NCI-H226 (cell line): Measurements from ENCODE around the gene DOHH.
"Not testable (repeated sequence)": the region's sequence is repeated elsewhere in the genome, so short reads cannot be mapped to it uniquely, and the experiment has no call there.

Experiments
- DNase-seq: peaks from one replicate; pipeline ENCODE4 v3.0.0-alpha.2; 2015

The DOHH gene

DNA sequence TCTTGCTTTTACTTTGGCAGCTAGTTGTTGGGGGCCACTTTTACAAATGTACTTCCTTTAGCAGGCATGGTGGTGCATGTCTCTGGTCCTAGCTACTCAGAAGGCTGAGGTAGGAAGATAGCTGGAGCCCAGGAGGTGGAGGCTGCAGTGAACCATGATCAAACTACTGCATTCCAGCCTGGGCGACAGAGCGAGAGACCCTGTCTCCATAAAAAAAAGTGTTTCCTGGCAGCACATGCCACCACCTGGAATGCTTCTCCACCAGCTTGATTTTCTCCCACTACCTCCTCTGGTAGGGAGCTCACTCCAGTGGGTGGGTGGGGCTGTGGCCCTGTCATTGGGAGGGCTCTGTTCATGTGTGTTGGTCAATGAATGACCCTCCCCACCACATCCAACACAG is 18.2 kb upstream of the DOHH start:
- DNase-seq = no peak

DNA sequence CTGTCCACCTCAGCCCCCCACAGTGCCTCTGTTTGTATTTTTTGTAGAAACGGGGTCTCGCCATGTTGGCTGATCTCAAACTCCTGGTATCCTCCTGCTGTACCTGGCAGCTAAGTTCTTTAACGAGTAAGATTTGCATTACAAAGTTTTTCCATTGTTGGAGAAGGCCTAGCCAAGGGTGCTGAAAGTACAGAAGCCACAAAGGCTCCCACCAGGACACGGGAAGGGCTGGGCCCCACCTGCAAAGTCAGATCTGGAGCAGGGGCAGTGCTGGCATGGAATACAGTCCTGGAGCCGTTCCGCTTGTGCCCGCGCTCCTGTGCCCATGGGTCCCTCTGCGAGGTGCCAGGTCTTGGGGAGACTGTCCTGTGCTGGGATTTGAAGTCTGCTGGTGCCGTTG is 17.8 kb upstream of the DOHH start:
- no peak for DNase-seq

DNA sequence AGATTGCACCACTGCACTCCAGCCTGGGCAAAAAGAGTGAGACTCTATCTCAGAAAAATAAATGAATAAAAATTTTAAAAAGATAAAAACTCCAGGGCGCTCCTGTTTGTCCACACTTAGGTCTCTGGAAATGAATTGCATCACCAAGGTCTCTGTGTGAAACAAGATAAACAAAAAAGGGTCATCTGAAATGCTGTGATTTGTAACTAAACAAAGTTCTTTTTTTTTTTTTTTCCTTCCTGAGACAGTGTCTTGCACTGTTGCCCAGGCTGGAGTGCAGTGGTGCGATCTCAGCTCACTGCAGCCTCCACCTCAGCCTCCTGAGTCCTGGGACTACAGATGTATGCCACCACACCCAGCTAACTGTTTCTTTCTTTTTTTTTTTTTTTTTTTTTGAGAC is 17.2 kb upstream of the DOHH start:
- no peak for DNase-seq

DNA sequence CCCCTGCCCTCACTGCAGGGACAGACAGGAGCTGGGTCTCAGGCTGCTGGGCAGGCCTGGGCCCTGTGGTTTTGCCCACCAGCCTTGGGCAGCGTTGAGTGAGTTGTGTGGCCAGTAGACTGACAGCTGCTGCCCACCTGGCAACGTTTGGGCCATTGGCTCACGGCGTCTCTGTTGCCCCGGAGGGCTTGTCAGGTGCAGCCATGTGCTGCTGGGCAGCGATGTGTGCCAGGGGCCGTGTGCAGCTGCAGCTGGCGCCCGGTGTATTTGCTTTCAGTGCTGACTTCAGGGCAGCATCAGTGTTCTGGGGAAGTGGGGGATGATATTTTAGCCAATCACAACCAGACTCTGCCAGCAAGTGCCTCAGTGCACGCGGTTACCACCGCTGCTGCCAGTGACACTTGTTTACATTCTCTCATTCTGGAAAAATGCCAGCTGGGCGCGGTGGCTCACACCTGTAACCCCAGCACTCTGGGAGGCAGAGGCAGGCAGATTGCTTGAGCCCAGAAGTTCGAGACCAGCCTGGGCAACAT is 16.3 kb upstream of the DOHH start:
- no peak for DNase-seq

DNA sequence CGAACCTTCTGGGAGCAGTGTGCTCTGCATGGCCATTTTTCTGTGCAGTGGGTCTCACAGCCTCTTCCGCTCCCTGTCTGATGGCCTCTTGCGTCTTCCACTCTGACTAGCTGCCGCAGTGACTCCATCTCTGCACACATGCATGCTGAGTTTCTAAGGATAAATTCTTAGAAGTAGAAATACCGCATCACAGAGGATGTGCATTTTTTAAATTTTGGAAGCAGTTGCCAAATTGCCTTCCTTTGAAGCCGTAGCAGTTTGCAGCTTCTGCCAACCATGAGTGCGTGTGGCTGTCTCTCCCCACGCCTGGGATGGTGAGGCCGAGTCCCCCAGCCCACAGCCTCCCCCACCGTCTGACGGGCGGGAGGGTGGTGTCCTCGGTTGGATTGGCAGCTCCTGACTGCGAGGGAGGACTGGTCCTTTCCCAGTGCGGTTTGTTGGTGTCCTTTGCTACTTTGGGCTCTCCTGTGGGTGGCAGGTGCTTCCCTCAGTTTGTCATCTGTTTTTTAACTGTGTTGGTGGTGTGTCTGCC is 15.5 kb upstream of the DOHH start:
- DNase-seq = no peak

DNA sequence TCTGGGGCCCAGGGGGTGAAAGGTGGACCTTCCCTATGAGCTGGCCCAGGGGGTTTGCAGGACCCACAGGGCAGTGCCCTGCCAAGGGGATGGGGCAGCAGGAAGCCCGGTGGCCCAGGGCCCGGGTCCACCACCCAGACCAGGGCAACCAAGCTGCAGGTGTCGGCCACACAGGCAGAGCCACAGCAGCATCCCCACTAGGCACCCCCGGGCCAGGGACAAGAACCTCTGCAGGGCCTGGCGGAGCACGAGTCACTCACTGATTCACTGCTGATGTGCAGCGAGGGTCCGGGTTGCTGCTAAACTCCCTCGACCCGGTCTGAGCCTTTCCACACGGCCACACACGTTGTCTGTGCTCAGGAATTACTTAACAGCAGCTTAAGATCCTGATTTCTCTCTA is 14.5 kb upstream of the DOHH start:
- no peak for DNase-seq

DNA sequence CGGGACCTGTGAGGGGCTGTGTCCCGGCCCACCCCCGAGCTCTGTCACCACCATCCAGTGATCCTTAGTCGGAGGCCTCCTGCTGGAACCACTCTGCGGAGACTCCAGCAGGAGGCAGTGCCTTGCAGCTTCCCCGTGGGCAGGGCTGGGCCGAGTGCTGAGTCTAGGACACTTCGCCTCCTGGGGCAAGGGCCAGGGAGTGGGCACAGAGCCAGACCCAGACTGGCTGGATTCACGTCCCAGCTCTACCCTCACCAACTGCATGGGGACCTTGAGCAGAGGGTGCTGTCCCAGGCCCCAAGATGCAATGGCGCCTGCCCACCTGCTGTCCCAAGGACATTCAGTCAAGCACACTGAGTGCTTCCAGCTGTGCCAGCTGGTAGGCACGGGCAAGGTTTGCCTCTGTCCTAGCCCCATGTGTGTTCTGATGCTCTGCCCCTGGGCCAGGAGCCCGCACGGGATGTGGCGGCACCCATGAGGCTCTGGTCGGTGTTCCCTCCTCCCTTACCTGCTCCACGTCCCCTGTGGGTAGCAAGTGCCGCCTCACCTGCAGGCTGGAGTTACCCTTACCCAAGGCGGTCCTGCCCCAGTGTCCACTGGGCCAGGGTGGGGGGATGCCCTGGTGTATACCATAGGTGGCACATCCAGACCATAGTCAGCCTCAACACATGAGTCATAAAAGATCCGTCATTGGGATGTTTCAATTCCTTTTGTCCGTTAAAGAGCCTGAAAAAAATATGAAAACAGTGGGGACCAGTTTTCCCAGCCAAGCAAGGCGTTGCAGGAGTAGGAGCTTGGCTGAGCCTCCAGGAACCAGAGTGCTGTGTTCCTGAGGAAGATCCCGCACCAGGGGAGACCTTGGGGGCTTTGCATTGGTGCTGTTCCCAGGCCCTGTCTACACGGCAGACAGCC is 13.0 kb upstream of the DOHH start:
- DNase-seq = no peak

DNA sequence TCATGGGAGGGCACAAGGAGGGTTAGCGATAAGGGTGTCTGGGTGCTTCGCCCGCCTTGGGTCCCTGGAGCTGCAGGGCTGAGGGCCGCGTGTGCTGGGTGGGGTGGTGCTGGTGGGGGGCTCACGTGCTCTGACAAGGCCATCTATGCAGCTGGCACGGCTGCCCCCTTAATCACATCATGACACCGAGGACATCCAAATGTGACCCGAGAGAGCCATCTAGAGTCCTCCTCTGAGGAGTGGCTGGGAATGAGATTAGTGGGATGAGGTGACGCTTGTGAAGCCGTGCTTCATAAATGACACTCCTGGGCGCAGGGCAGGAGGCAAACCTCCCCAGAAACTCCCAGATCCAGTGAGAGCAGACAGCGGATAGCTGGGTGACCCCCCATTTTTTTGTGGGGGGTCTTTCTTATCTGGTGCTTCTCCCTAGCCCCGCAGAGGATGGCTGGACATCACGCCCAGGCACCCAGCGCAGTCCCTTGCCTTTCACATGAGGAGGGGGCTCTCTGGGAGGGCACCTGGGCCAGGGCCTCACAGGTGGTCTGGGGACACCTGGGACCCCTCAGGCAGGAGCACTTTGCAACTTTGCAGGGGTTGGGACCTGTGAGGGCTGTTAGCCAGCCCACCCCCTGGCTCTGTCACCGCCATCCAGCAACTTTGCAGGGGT is 12.2 kb upstream of the DOHH start:
- no peak for DNase-seq

DNA sequence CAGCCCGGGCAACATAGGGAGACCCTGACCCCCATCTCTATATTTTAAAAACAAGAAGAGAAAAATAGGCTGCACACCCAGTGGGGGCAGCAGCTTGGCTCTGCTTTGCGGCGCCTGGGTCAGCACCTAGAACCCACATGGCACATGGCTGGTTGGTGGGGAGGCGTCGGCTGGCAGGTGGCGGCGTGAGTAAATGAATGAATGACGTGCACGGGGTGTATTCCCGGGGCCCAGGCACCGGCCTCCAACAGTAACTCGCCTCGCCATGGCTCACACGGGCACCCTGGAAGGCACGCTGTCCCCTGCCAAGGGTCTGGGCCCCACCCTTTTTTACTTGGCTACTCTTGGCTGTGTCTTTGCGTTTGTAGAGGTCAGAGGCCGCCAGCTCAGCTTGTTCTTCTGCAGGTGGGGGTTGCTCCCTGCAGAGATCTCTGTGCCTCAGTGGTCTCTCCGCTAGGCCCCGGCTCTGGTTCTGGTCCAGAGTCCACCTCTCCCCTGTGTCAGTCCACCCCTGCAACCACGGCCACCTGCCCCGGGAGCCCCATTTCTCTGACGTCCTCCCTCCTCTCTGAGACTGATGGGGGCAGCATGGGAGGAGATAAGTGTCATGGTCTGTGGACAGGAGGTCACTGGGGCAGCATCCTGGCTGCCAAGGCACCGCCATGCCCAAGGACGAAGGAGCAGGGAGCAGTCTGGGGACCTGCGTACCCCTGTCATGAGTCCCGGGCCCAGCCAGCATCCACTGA is 11.2 kb upstream of the DOHH start:
- no peak for DNase-seq

DNA sequence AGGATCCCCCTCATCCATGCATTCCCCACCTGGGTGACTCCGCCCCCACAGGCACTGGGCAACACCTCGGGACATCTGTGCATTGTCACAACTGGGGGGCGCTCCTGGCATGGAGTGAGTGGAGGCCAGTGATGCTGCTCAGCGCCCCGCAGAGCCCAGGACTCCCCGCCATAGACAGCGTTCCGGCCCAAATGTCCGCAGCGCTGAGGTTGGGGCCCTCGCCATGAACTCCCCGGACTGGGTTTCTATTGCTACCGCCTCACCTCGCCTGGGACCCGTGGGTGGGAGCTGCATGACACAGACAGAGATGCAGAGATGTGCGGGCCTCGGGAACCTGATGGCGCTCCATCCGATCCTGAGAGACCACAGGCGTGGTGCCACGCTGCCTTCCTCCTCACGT is 10.3 kb upstream of the DOHH start:
- DNase-seq = no peak

DNA sequence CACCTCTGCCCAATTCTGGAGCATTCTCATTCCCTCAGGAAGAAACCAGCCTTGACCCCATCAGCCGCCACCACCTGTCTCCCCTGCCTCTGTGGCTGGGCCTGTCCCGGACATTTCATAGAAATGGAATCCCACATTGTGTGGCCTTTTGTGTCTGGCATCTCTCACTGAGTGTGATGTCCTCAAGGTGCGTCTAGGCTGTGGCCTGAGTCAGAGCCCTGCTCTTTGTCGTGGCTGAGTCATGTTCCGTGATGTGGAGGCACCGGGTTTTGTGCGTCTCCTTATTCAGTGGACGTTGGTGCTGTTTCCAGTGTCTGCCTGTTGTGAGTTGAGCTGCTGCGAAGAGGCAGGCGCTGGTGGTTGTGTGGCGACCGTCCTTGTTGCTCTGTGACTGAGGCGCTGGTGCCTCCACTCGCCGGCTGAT is 9.1 kb upstream of the DOHH start:
- DNase-seq = no peak

DNA sequence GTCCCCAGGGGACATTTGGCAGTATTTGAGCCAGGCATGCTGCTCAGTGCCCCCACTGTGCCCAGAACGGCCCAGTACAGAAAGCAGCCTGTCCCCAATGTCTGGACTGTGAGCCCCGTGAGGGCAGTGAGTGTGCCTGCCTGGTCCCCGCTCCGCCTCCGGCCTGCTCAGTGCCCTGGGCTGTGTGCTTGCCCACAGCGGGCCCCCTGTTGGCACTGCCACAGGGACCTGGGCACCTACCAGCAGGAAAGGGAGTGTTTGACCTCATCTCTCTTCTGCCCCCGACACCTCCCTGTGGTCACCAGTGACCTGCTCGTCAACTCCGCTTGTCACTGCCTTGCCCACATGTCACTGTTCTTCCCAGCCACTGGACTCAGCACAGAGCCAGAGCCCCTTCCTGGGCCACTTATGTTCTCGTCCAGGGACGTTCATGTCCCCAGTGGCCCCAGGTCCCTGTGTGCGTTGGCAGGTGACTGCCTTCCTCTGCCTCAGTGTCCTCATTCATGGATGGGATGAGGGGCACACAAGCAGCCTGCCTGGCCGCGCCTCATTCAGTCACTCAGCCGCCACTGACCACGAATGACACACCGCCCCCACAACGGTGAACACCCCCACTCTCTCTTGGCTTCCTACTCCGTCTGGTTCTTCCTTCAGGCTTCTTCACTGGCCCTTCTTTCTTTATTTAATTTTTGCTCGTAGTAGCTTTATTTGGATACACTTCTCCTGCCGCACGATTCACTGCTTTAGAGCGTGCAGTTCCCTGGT is 8.5 kb upstream of the DOHH start:
- DNase-seq = no peak

DNA sequence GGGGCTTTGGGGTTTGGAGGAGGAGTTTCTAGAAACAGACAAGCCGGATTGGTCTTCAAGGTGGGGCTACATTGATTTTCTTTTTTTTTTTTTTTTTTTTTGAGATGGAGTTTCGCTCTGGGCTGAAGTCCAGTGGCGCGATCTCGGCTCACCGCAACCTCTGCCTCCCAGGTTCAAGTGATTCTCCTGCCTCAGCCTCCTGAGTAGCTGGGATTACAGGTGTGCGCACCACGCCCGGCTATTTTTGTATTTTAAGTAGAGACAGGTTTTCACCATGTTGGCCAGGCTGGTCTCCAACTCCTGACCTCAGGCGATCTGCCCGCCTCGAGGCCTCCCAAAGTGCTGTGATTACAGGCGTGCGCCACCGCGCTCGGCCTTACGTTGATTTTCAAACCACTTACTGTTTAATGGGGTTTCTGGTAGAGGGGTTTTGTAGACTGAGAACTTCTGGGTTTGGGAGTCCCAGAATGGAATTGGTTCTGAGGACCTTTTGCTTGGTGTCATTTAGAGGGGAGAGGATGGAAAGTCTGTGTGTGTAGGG is 7.7 kb upstream of the DOHH start:
- not testable (repeated sequence) for DNase-seq

DNA sequence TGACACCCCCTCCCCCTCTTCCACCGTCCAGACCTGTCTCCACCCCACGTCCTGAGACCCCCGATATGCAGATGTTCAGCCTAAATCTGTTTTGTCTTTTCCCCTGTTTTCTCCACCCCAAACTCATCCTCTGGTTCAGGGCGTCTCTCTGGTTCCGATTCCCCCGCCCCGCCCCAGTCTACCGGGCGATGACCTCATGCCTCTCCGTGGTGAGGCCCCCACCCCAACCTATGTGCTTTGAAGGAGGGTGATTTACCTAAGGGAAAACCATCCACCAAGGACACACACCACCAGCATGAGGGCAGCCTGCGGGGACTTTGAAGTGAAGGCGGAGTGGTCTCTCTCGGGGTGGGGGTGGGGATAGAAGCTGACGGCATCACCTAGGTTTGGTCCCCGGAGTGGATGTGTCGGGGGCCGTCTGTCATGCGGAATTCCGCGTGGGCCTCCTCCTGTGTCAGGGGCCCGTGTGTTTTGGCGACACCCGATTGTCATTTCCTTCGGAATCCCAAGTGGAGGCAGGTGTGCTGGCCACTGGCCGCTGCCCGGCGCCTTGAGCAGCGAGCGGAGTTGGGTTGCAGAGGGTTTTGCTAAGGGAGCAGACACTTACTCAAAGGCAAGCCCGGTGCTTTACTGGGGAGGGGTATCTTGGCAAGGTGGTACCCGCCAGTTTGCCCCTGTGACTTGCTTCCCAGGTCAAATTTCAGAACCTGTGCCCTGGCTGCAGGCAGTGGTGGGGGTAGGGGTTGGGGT is 7.1 kb upstream of the DOHH start:
- no peak for DNase-seq

DNA sequence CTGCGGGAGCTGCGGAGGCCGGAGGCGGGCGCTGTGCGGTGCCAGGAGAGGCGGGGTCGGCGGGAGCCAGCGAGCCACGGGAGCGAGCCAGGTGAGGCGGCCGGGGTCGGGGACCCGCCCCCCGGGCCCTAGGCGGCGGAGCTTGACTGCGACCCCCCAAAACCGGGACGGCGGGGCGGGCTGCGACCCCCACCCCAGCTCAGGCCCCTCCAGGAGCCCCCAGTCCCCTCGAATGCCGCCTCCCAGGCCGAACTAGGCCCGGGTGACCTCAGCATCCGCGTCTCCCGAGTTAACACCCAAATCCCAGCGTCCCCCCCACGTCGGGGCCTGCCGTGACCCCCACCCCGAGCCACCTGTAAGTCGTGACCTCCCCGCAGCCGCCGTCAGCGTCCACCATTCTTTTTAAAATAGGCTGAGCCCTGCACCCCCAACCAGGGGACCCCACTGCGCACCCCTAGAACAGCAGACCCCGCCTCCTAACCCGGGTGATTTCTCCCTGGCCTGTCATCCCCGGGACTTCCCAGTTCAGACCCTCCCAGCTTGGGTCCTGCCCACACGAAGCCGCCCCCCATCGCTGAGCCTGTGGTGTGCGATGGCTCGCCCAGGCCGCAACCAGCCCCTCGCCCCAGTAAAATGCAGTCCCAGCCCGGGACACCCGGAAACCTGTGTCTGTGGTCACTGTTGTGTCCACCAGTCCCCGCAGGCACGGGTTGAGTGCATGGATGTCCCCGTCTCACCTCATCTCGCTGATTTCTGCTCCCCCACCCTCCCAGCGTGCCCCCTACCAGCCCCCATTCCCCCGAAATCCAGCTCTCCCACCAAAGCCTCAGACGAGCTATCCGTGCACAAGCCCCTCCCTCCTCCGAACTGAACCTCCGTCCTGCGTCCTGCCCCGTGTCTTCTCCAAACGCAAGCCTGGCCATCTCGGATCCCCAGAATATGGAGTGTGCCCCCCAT is 6.2 kb upstream of the DOHH start:
- peak; percentile 17 for DNase-seq

DNA sequence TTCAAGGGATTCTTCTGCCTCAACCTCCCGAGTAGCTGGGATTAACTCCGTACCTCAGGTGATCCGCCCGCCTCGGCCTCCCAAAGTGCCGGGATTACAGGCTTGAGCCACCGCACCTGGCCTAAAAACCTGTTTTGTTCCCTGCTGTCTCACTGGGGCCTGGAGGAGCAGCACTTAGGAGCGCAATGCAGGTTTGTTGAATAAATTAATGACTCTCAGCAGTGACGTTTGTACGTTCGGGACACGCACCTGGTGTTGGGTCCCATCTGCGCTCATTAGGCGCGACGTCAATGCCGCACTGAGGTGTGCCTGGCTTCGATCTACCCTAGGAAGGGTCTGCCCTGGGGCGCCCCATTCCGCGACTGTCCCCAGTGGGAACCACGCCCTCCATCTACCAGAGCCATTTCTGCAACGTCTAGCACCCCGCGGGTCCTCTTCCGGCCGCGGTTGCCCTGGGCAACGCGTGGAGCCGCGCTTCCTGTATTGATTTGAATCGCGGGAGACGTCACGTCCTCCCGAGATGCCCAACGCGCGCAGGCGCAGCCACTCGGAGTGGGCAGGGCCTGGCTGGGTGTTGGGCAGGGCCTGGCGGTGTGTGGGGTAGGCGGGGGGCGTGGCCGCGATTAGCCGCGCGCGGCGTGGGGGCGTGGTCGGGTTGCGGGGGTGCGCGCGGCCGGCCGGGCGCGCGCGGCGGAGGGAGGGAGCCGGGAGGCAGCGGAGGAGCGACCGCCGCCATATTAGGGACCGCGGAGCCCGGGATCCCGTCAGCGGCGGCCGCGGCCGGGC is 5.3 kb upstream of the DOHH start, which contains the start of gene FZR1:
FZR1 (plus strand) TSS at position 714 of the 786 bp plus-strand sequence. CDS start 16,679 bp downstream, outside the sequence.
- peak; percentile 95 for DNase-seq

DNA sequence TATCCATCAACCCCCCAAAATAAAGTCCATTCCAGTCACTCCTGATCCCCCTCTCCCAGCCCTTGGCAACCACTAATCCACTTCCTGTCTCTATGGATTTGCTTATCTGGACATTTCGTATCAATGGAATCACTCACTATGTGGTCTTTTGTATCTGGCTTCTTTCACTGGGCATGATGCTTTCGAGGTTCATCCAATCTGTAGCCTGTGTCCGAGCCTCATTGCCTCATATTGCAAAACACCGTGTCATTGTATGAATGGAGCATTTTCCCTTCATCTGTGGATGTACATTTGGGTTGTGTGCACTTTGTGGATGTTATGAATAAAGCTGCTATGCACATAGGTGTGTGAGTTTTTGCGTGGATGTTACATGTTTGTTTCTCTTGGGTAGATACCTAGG is 4.3 kb upstream of the DOHH start:
- DNase-seq = no peak

DNA sequence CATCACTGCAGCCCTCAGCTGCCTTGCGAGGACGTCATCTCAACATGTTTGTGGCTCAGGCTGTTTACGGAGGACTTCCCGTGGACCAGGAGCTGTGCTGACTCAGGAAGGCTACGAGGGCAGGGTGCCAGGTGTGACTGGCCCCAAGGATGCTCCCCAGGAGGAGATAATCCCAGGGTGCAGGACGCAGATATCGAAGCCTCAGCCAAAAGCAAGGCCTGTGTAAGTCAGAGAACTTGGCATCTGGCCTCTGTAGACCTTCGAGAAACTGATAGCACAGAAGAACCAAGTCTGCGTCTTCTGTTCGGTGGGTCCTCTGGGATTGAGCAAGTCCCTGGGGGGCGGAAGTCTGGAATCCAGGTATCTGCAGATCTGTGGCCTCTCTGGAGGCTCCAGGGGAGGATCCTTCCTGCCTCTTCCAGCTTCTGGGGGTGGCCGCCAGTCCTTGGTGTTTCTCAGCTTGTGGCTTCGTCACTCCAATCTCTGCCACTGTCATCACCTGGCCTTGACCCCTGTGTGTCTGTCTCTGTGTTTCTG is 2.6 kb upstream of the DOHH start:
- no peak for DNase-seq

DNA sequence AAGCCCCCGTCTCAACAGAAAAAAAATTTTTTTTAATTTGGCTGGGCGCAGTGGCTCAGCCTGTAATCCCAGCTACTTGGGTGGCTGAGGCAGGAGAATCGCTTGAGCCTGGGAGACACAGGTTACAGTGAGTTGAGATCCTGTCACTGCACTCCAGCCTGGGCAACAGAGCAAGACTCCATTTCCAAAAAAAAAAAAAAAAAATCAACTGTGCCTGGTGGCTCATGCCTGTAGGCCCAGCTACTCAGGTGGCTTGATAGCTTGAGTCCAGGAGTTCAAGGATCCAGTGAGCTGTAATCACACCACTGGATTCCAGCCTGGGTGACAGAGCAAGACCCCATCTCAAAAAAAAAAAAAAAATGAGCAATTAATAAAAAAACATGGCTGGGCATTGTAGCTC is 1.3 kb upstream of the DOHH start:
- no peak for DNase-seq
